Heart left ventricle (tissue), 16 donors: ENCODE results near the gene CRIP1. TPM values are rescaled to one million over a fixed set of nuclear protein-coding genes. Genes with fewer than 3 reads are reported as not detected.
A peak's percentile ranks its signal among the peaks of the same experiment; 100 is the strongest.

Source experiments
- ATAC-seq, 4 donors: fragments of 200-7000 bp; cut with Tn5 transposase; one replicate each; pipeline ENCODE4 v1.9.1; 2020 to 2022; ENCODE audit warnings: moderate library complexity in 4 of 4, mild to moderate bottlenecking in 3 of 4, moderate number of reproducible peaks in 1 of 4
- DNase-seq, 5 donors: peaks; one replicate each; pipeline ENCODE4 v3.0.0-alpha.2; 2020
- H3K27ac ChIP-seq, 12 donors: fragments of 200-600 bp; sonication (generic) in 4 of 12; one replicate each; pipeline versions ENCODE4 v1.5.0 to v1.8.0; 2016 to 2022; ENCODE audit warnings: mild to moderate bottlenecking in 2 of 12
- H3K27me3 ChIP-seq, 9 donors: fragments of 200-600 bp; sonication (generic) in 2 of 9; one replicate each; pipeline versions ENCODE4 v1.5.1 to v1.8.0; 2016 to 2022; ENCODE audit warnings: mild to moderate bottlenecking in 3 of 9
- H3K36me3 ChIP-seq, 9 donors: fragments of 200-600 bp; sonication (generic) in 2 of 9; one replicate each; pipeline versions ENCODE4 v1.5.0 to v1.8.0; 2018 to 2022; ENCODE audit warnings: mild to moderate bottlenecking in 2 of 9
- H3K4me1 ChIP-seq, 12 donors: fragments of 200-600 bp; sonication (generic) in 4 of 12; one replicate each; pipeline versions ENCODE4 v1.5.0 to v1.8.0; 2016 to 2022; ENCODE audit warnings: mild to moderate bottlenecking in 3 of 12
- H3K4me3 ChIP-seq, 12 donors: fragments of 200-600 bp; sonication (generic) in 4 of 12; one replicate each; pipeline versions ENCODE4 v1.5.0 to v1.8.0; 2017 to 2022; ENCODE audit warnings: mild to moderate bottlenecking in 9 of 12, moderate library complexity in 4 of 12
- H3K9me3 ChIP-seq, 12 donors: fragments of 200-600 bp; sonication (generic) in 4 of 12; one replicate each; pipeline versions ENCODE4 v1.5.0 to v1.8.0; 2016 to 2022; ENCODE audit warnings: mild to moderate bottlenecking in 1 of 12
- POLR2A ChIP-seq, 2 donors: fragments of 450-650 bp; IDR thresholded peaks; one replicate each; pipeline ENCODE4 v1.6.1; 2017; ENCODE audit warnings: antibody characterized with exemption in 2 of 2, mild to moderate bottlenecking in 2 of 2, moderate library complexity in 2 of 2
- WGBS, 4 donors: extraction: QIAGEN DNeasy Blood & Tissue Kit in 2 of 4; methylation state at CpG; one replicate each; pipeline versions ENCODE4 v1.1.5 to v1.1.7; 2013 to 2018; 5-methylcytosine and 5-hydroxymethylcytosine counted together
- intact Hi-C, 10 donors: fragments of 100-400 bp; cut with DNase I; formaldehyde crosslinking; loops; one replicate each; pipeline versions ENCODE4 v1.11.1 to v1.14.2; 2022
- polyA plus RNA-seq, 2 donors: library from polyadenylated mRNA; stranded (reverse); fragments of 200-250 nt; gene quantifications; one replicate each; pipeline ENCODE4 v1.2.3, GENCODE V29; 2013
- total RNA-seq, 9 donors: library from RNA; depleted of rRNA in 2 of 9; stranded (reverse); fragments of >200 nt in 2 of 9; fragmentation: NEBNext Ultra II Directional in 3 of 9; extraction: Animal tissue kit (Norgen Biotek cat#: 25700) in 3 of 9; gene quantifications; one replicate each; pipeline versions ENCODE4 v1.1.0 to v1.2.4, GENCODE V29; 2016 to 2023
- TF ChIP-seq, protein P1 (sequence below), 12 donors: fragments of 200-600 bp; sonication (generic) in 4 of 12; IDR thresholded peaks; one replicate each; pipeline versions ENCODE4 v1.5.0 to v1.8.0; 2018 to 2022; ENCODE audit warnings: antibody characterized with exemption in 12 of 12, mild to moderate bottlenecking in 5 of 12
- donor health status: ischemic (EF 13 %, LVEDD 7.1; RV severe dilation, severe dysfunction).
- donor health status: healthy with polysubstance abuse.
- donor health status: DM: no; HTN: yes; CAD: no.
- donor health status: DM: no; HTN: no; CAD: no.
- donor health status: ischemic (EF 25% LVEDD 6.9; RV normal size, moderate dysfunction).
- donor health status: ischemic (EF 25% LVEDD 5.7; RV mildly dilated, moderate dysfunction).
- donor health status: healthy.
- donor health status: DM: yes; HTN: yes; CAD: no.
- donor health status: ischemic (EF 35%, LVEDD 5.7; RV mildly dilated, moderate dysfunction).
- donor health status: nonischemic (EF 11% LVEDD 7.7; RV severe dilation, severe dysfunction).
- donor health status: DM: yes; HTN: yes; CAD: no.
- donor health status: PGD.
- donor health status: ischemic (EF 29% LVEDD 5.4; RV normal size, mild dysfunction).
- donor health status: nonischemic (EF 23%, LVEDD 6.1; RV moderate dilation, normal function).

Gene CRIP1
- total and polyA plus RNA-seq, 11 donors, result 12.1 to 195 (median 62.3) TPM

DNA sequence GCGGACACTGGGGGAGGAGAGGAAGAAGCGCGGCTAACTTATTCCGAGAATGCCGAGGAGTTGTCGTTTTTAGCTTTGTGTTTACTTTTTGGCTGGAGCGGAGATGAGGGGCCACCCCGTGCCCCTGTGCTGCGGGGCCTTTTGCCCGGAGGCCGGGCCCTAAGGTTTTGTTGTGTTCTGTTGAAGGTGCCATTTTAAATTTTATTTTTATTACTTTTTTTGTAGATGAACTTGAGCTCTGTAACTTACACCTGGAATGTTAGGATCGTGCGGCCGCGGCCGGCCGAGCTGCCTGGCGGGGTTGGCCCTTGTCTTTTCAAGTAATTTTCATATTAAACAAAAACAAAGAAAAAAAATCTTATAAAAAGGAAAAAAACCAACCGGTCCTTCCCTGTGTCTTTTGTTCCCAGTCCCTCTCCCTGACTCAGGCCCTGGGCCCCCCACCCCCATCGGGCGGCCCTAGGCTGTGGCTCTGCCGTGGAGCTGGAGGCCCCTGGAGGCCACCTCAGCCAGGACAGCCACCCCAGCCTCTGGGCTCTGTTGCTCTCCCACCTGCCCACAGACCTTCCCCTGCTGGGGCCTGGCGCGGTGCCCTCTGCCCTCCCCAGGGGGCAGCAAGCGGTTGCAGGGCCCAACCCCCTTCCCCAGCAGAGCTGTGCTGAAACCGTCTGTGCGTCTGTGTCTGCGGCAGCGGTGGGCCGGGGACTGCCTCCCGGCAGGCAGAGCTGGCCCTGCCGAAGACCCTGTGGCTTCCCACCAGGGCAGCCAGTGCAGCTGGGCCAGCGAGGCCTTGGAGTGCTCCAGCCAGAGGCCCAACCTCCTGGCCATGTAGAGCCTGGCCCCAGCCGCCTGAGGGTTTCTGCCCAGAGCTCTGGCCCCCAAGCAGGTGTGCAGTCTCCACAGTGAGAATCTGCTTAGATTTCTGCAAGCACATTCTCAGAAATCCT lies 16.1 kb upstream of the CRIP1 start:
- peak overlapping the region; percentile 87 to 100 (median 97) for H3K27ac ChIP-seq
- DNase-seq, result no peak
- no peak for ATAC-seq
- TF ChIP-seq POLR2A (IDR thresholded peaks at IDR 0.05), result no peak
- TF ChIP-seq, protein P1, sequence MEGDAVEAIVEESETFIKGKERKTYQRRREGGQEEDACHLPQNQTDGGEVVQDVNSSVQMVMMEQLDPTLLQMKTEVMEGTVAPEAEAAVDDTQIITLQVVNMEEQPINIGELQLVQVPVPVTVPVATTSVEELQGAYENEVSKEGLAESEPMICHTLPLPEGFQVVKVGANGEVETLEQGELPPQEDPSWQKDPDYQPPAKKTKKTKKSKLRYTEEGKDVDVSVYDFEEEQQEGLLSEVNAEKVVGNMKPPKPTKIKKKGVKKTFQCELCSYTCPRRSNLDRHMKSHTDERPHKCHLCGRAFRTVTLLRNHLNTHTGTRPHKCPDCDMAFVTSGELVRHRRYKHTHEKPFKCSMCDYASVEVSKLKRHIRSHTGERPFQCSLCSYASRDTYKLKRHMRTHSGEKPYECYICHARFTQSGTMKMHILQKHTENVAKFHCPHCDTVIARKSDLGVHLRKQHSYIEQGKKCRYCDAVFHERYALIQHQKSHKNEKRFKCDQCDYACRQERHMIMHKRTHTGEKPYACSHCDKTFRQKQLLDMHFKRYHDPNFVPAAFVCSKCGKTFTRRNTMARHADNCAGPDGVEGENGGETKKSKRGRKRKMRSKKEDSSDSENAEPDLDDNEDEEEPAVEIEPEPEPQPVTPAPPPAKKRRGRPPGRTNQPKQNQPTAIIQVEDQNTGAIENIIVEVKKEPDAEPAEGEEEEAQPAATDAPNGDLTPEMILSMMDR (IDR thresholded peaks at IDR 0.05), result no peak
- no peaks in the 10 kb centered on the region for H3K9me3 ChIP-seq
- peak overlapping the region in 8 of 12 donors; percentile 1 to 33 (median 16) for H3K4me3 ChIP-seq
- intact Hi-C loops, result no loop called here
- peaks cover 0 to 22% (median 3%) of the 10 kb centered on the region in 9 donors for H3K36me3 ChIP-seq
- peaks cover 0 to 84% (median 70%) of the 10 kb centered on the region in 12 donors for H3K4me1 ChIP-seq
- WGBS, 4 donors, result 55 to 66% (median 59%) methylated on average over 25 to 34 of the region's 34 CpGs
- H3K27me3 ChIP-seq, result peaks cover 0 to 15% (median 0%) of the 10 kb centered on the region in 9 donors

DNA sequence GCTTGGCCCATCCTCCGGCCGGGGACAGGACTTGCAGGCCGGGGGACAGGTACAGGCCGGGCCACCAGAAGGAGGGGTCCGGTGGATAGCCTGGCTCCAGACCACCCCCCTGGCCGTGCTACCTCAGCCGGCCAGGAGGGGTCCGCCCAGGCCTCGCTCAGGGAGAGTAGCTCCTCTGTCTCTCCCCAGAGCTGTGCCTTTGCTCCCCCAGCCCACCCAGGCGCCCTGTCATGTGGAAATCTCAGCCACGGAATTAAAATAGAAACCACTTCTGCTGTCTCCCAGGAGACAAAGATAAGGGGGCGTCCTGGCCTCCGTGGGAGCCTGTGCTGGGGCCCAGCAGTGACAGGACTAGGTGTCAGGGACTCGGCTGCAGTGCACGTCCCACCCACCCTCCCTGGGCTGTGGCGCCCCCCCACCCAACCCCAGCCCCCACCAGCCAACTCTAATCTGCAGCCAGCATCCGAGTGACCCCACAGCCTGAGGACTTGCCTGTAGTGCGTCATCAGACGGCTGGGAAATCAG lies 15.3 kb upstream of the CRIP1 start:
- WGBS, 4 donors, result 26 to 44% (median 39%) methylated on average over 5 to 19 of the region's 19 CpGs
- peaks cover 0 to 81% (median 70%) of the 10 kb centered on the region in 12 donors for H3K4me1 ChIP-seq
- DNase-seq, result peak in 4 of 5 donors; percentile 82 to 91 (median 86)

DNA sequence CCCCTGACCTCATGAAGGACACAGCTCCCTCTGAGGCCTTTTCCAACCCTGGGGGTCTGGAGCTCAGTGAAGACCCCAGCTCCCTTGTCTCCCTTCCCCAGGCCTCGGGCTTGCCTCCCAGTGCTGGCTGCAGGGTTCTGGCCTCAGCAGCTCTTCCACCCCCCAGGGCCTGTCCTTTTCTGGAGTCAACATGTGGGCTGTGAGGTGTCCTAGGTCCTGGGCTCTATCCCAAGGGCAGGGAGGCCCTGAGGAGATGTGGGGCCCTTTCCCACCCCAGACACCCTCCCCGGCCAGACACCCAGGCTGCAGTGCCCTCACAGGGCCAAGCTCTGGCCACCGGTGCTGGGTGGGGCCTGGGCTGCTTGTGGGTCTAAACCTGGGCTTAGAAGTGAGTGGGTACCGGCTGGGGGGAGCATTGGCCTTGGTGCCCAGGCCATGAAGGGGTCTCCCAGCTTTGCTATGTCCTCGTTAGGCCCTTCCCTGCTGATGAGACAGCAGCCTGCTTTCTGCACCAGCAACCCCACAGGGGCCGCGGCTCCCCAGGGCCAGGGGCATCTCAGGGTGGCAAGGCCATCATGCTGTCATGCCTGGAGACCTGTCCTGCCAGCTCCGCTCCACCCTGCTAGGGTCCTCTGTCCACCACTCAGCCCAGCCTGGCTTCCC lies 14.7 kb upstream of the CRIP1 start:
- peak; percentile 11 to 35 (median 22) for ATAC-seq
- Histone ChIP-seq H3K27me3 (peaks cover 0 to 26% (median 0%) of the 10 kb centered on the region in 9 donors), H3K36me3 (peaks cover 0 to 17% (median 3%) of the 10 kb centered on the region in 9 donors), H3K4me3 (peak overlapping the region in 1 of 12 donors; percentile 15), H3K9me3 (no peaks in the 10 kb centered on the region), H3K27ac (peak overlapping the region; percentile 87 to 100 (median 97)), H3K4me1 (peaks cover 0 to 83% (median 69%) of the 10 kb centered on the region in 12 donors)
- 45 to 70% (median 52%) methylated on average over 2 to 8 of the region's 8 CpGs for WGBS, 4 donors
- intact Hi-C loops, result no loop called here
- no peak for TF ChIP-seq POLR2A (IDR thresholded peaks at IDR 0.05)
- TF ChIP-seq, protein P1 (IDR thresholded peaks at IDR 0.05), result no peak
- DNase-seq, result peak in 4 of 5 donors; percentile 67 to 85 (median 74)

More for the DNA sequence above, 15.3 kb upstream of the CRIP1 start:
- peak overlapping the region; percentile 87 to 100 (median 97) for H3K27ac ChIP-seq
- peaks cover 0 to 22% (median 0%) of the 10 kb centered on the region in 9 donors for H3K27me3 ChIP-seq
- intact Hi-C loops, result no loop called here
- no peak for TF ChIP-seq POLR2A (IDR thresholded peaks at IDR 0.05)
- TF ChIP-seq, protein P1 (IDR thresholded peaks at IDR 0.05), result peak in 10 of 12 donors; percentile 19 to 50 (median 38)
- H3K4me3 ChIP-seq, result peak overlapping the region in 8 of 12 donors; percentile 1 to 33 (median 16)
- ATAC-seq, result peak; percentile 9 to 35 (median 22)
- no peaks in the 10 kb centered on the region for H3K9me3 ChIP-seq
- H3K36me3 ChIP-seq, result peaks cover 0 to 22% (median 3%) of the 10 kb centered on the region in 9 donors
